Peyer's patch (tissue), 4 donors: ENCODE results near the gene PAX6. TPM values are rescaled to one million over a fixed set of nuclear protein-coding genes. Genes with fewer than 3 reads are reported as not detected.

Experiments
- DNase-seq, 3 donors: peaks; one replicate each; pipeline ENCODE4 v3.0.0-alpha.2; 2017 to 2019
- H3K27ac ChIP-seq, 4 donors: fragments of 200-600 bp; sonication (generic); one replicate each; pipeline ENCODE4 v1.5.1; 2016 to 2019
- H3K27me3 ChIP-seq, 2 donors: fragments of 200-600 bp; sonication (generic); one replicate each; pipeline ENCODE4 v1.5.1; 2019
- H3K36me3 ChIP-seq, 3 donors: fragments of 200-600 bp; sonication (generic); one replicate each; pipeline ENCODE4 v1.5.1; 2016 to 2019
- H3K4me1 ChIP-seq, 4 donors: fragments of 200-600 bp; sonication (generic); one replicate each; pipeline ENCODE4 v1.5.1; 2016 to 2019
- H3K4me3 ChIP-seq, 4 donors: fragments of 200-600 bp; sonication (generic); 1 replicate in 3 of 4; 2 replicates in 1 of 4; pipeline ENCODE4 v1.5.1; 2016 to 2019; ENCODE audit warnings: mild to moderate bottlenecking in 1 of 4
- H3K9me3 ChIP-seq, 4 donors: fragments of 200-600 bp; sonication (generic); one replicate each; pipeline ENCODE4 v1.5.1; 2016 to 2019; ENCODE audit warnings: mild to moderate bottlenecking in 1 of 4
- CTCF ChIP-seq, 6 experiments: fragments of 450-650 bp in 4 of 6; fragments of 200-600 bp in 2 of 6; sonication (generic) in 1 of 6; IDR thresholded peaks; one replicate each; pipeline ENCODE4 v1.5.1; 2017 to 2019; ENCODE audit warnings: antibody characterized with exemption in 6 of 6, mild to moderate bottlenecking in 3 of 6, moderate library complexity in 1 of 6
- POLR2A ChIP-seq, 2 donors: fragments of 450-650 bp; IDR thresholded peaks; one replicate each; pipeline ENCODE4 v1.5.1; 2017; ENCODE audit warnings: antibody characterized with exemption in 2 of 2, mild to moderate bottlenecking in 2 of 2, moderate library complexity in 2 of 2
- total RNA-seq, 4 donors: library from RNA; depleted of rRNA; stranded (reverse); fragments of >200 nt; gene quantifications; one replicate each; pipeline ENCODE4 v1.1.0, GENCODE V29; 2016

PAX6 gene
- total RNA-seq, 4 donors from 2014 or later = 2.5 to 5.1 (median 2.8) TPM; not detected in 1

- Histone ChIP-seq H3K4me1 (peaks cover 0 to 9% (median 0%) of the 10 kb centered on the region in 4 donors), H3K27ac (no peak overlapping the region), H3K9me3 (no peaks in the 10 kb centered on the region), H3K36me3 (no peaks in the 10 kb centered on the region), H3K27me3 (peaks cover 0 to 43% of the 10 kb centered on the region in 2 donors), H3K4me3 (no peak overlapping the region)
- TF ChIP-seq POLR2A (IDR thresholded peaks at IDR 0.05) (no peak), CTCF (IDR thresholded peaks at IDR 0.05) (no peak)
- no peak for DNase-seq
Measured at GRCh38 chr11:31827455-31828206, 16.5 kb upstream of the PAX6 start.

GRCh38 chr11:31826536-31827438, 15.7 kb upstream of the PAX6 start:
- peaks cover 0 to 43% of the 10 kb centered on the region in 2 donors for H3K27me3 ChIP-seq
- TF ChIP-seq POLR2A (IDR thresholded peaks at IDR 0.05) (no peak), CTCF (IDR thresholded peaks at IDR 0.05) (no peak)
- no peak overlapping the region for H3K27ac ChIP-seq
- no peaks in the 10 kb centered on the region for H3K9me3 ChIP-seq
- no peak overlapping the region for H3K4me3 ChIP-seq
- peak in 1 of 3 donors; percentile 24 for DNase-seq
- H3K4me1 ChIP-seq = peaks cover 0 to 9% (median 0%) of the 10 kb centered on the region in 4 donors
- H3K36me3 ChIP-seq = no peaks in the 10 kb centered on the region

- no peak for TF ChIP-seq CTCF (IDR thresholded peaks at IDR 0.05)
- no peak for TF ChIP-seq POLR2A (IDR thresholded peaks at IDR 0.05)
- no peak overlapping the region for H3K27ac ChIP-seq
- no peak overlapping the region for H3K4me3 ChIP-seq
- no peaks in the 10 kb centered on the region for H3K9me3 ChIP-seq
- peaks cover 0 to 9% (median 0%) of the 10 kb centered on the region in 4 donors for H3K4me1 ChIP-seq
- peaks cover 0 to 43% of the 10 kb centered on the region in 2 donors for H3K27me3 ChIP-seq
- peak in 1 of 3 donors; percentile 27 for DNase-seq
- H3K36me3 ChIP-seq = no peaks in the 10 kb centered on the region
Measured at GRCh38 chr11:31825838-31826484, 14.8 kb upstream of the PAX6 start.

GRCh38 chr11:31824879-31825837, 14.0 kb upstream of the PAX6 start:
- DNase-seq = peak in 1 of 3 donors; percentile 41
- Histone ChIP-seq H3K27ac (no peak overlapping the region), H3K4me3 (no peak overlapping the region), H3K9me3 (no peaks in the 10 kb centered on the region), H3K36me3 (no peaks in the 10 kb centered on the region), H3K4me1 (peaks cover 0 to 9% (median 0%) of the 10 kb centered on the region in 4 donors), H3K27me3 (peaks cover 0 to 49% of the 10 kb centered on the region in 2 donors)
- TF ChIP-seq CTCF (IDR thresholded peaks at IDR 0.05) (no peak), POLR2A (IDR thresholded peaks at IDR 0.05) (no peak)
